HT1080 (cell line): ENCODE data around the gene SCP2D1. TPM values are rescaled to one million over a fixed set of nuclear protein-coding genes. Genes with fewer than 3 reads are reported as not detected.
A peak's percentile ranks its signal among the peaks of the same experiment; 100 is the strongest.

Experiments used
- DNase-seq: peaks from one replicate; pipeline ENCODE4 v3.0.0-alpha.2; 2015; ENCODE audit warnings: low read depth
- total RNA-seq: library from RNA; depleted of rRNA; stranded (reverse); fragments of >200 nt; shearing (Covaris generic); gene quantifications from 2 replicates; pipeline ENCODE4 v1.2.3, GENCODE V29; 2014

SCP2D1 gene
- total RNA-seq, 1 experiment from 2014 or later: not detected

GRCh38 chr20:18811904-18812303, 1.7 kb upstream of the SCP2D1 start:
- no peak for DNase-seq

GRCh38 chr20:18815194-18815942, 1.8 kb downstream of the SCP2D1 start:
- DNase-seq: no peak

- no peak for DNase-seq
These were observed 9.2 kb downstream of the SCP2D1 start for GRCh38 chr20:18822832-18823231.

GRCh38 chr20:18831830-18832499, 18.4 kb downstream of the SCP2D1 start:
- peak; percentile 67 for DNase-seq

- DNase-seq: peak; percentile 20
These were observed 19.1 kb downstream of the SCP2D1 start for GRCh38 chr20:18832546-18833200.

- no peak for DNase-seq
These were observed 22.1 kb downstream of the SCP2D1 start for GRCh38 chr20:18835466-18836256.

- no peak for DNase-seq
These were observed 24.1 kb downstream of the SCP2D1 start for GRCh38 chr20:18837718-18838117.

GRCh38 chr20:18839507-18840247, 26.1 kb downstream of the SCP2D1 start:
- peak; percentile 88 for DNase-seq

- no peak for DNase-seq
These were observed 26.7 kb downstream of the SCP2D1 start for GRCh38 chr20:18840248-18840645.

- no peak for DNase-seq
These were observed 31.4 kb downstream of the SCP2D1 start for GRCh38 chr20:18845017-18845416.

- DNase-seq: peak; percentile 47
These were observed 33.7 kb downstream of the SCP2D1 start for GRCh38 chr20:18847226-18847755.

- no peak for DNase-seq
These were observed 35.5 kb downstream of the SCP2D1 start for GRCh38 chr20:18849131-18849530.

- no peak for DNase-seq
These were observed 38.0 kb downstream of the SCP2D1 start for GRCh38 chr20:18851629-18852028.

- no peak for DNase-seq
These were observed 38.7 kb downstream of the SCP2D1 start for GRCh38 chr20:18852318-18852717.

- DNase-seq: no peak
These were observed 39.6 kb downstream of the SCP2D1 start for GRCh38 chr20:18853216-18853615.

GRCh38 chr20:18853946-18854646, 40.5 kb downstream of the SCP2D1 start:
- no peak for DNase-seq

- no peak for DNase-seq
These were observed 42.3 kb downstream of the SCP2D1 start for GRCh38 chr20:18855882-18856281.

GRCh38 chr20:18856873-18857272, 43.3 kb downstream of the SCP2D1 start:
- DNase-seq: no peak

GRCh38 chr20:18857640-18858039, 44.1 kb downstream of the SCP2D1 start:
- DNase-seq: no peak

GRCh38 chr20:18858816-18859215, 45.2 kb downstream of the SCP2D1 start:
- no peak for DNase-seq
